Measurements from ENCODE around the gene MRPL52. TPM values are rescaled to one million over a fixed set of nuclear protein-coding genes. Genes with fewer than 3 reads are reported as not detected.

MRPL52 gene
- total and polyA plus RNA-seq, 2 experiments from 2014 or later: 44.3 to 230 TPM

GRCh38 chr14:22865424-22866405 lies 36.0 kb downstream of the MRPL52 start:
- no peak overlapping the region for H2AFZ ChIP-seq
- H3K9me3 ChIP-seq (ENCODE audit: low read depth): no peaks in the 10 kb centered on the region
- no peak overlapping the region for H3K27ac ChIP-seq
- TF ChIP-seq EZH2phosphoT487 (IDR thresholded peaks at IDR 0.05; ENCODE audit: insufficient read depth, low read depth) (no peak), EZH2 (IDR thresholded peaks at IDR 0.05; ENCODE audit: insufficient read depth, poor library complexity, severe bottlenecking) (no peak)
- H3K79me2 ChIP-seq (ENCODE audit: insufficient read depth): no peaks in the 10 kb centered on the region
- WGBS, 2 experiments (ENCODE audit: low coverage in 1 of 2, low lambda C conversion rate in 2 of 2, missing lambda C conversion rate in 2 of 2): 32 to 36% methylated on average over 6 of the region's 6 CpGs
- in situ Hi-C loops (cut with MboI): no loop called here
- no peak for DNase-seq
- no peaks in the 10 kb centered on the region for H3K9me2 ChIP-seq (ENCODE audit: insufficient read depth)
- H4K20me1 ChIP-seq (ENCODE audit: insufficient read depth): no peaks in the 10 kb centered on the region
- H3K36me3 ChIP-seq (ENCODE audit: low read depth): no peaks in the 10 kb centered on the region
- H3K4me1 ChIP-seq (ENCODE audit: insufficient read depth): peaks cover 7% of the 10 kb centered on the region
- H3F3A ChIP-seq (ENCODE audit: insufficient read depth): peaks cover 4% of the 10 kb centered on the region
- H3K4me2 ChIP-seq (ENCODE audit: unreplicated experiment): no peak overlapping the region
- H3K9ac ChIP-seq: no peak overlapping the region
- no peaks in the 10 kb centered on the region for H3K27me3 ChIP-seq (replicated peaks; ENCODE audit: insufficient read depth)
- H3K4me3 ChIP-seq: no peak overlapping the region

DNA sequence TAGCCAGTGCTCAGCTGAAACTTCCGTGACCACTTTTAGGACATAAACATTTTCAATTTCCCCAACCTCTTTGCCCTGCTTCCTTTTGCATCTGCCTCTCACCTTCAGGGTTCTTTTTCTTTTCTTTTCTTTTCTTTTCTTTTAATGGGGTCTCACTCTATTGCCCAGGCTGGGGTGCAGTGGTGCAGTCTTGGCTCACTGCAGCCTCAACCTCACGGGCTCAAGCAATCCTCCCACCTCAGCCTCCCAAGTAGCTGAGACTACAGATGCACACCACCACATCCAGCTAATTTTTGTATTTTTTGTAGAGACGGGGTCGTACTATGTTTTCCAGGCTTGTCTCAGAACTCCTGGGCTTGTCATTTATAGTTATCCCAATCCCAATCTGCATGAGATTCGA lies 37.2 kb downstream of the MRPL52 start:
- 96 to 98% methylated on average over 5 of the region's 5 CpGs for WGBS, 2 experiments (ENCODE audit: low coverage in 1 of 2, low lambda C conversion rate in 2 of 2, missing lambda C conversion rate in 2 of 2)
- H3K4me1 ChIP-seq (ENCODE audit: insufficient read depth): peaks cover 9% of the 10 kb centered on the region
- H3K4me3 ChIP-seq: no peak overlapping the region
- in situ Hi-C loops (cut with MboI): no loop called here
- H4K20me1 ChIP-seq (ENCODE audit: insufficient read depth): no peaks in the 10 kb centered on the region
- no peaks in the 10 kb centered on the region for H3K9me3 ChIP-seq (ENCODE audit: low read depth)
- H3K36me3 ChIP-seq (ENCODE audit: low read depth): no peaks in the 10 kb centered on the region
- H3K79me2 ChIP-seq (ENCODE audit: insufficient read depth): no peaks in the 10 kb centered on the region
- TF ChIP-seq EZH2phosphoT487 (IDR thresholded peaks at IDR 0.05; ENCODE audit: insufficient read depth, low read depth) (no peak), EZH2 (IDR thresholded peaks at IDR 0.05; ENCODE audit: insufficient read depth, poor library complexity, severe bottlenecking) (no peak)
- no peak overlapping the region for H3K4me2 ChIP-seq (ENCODE audit: unreplicated experiment)
- no peak overlapping the region for H2AFZ ChIP-seq
- H3K27ac ChIP-seq: no peak overlapping the region
- H3K27me3 ChIP-seq (replicated peaks; ENCODE audit: insufficient read depth): no peaks in the 10 kb centered on the region
- H3K9me2 ChIP-seq (ENCODE audit: insufficient read depth): no peaks in the 10 kb centered on the region
- no peak overlapping the region for H3K9ac ChIP-seq
- peaks cover 12% of the 10 kb centered on the region for H3F3A ChIP-seq (ENCODE audit: insufficient read depth)
- no peak for DNase-seq

GRCh38 chr14:22870811-22871223 lies 41.1 kb downstream of the MRPL52 start:
- Histone ChIP-seq H3K9ac (peak overlapping the region; percentile 85), H3K4me1 (ENCODE audit: insufficient read depth) (peaks cover 21% of the 10 kb centered on the region), H3K4me3 (peak overlapping the region; percentile 96), H3K27ac (peak overlapping the region; percentile 93), H3F3A (ENCODE audit: insufficient read depth) (peaks cover 15% of the 10 kb centered on the region), H3K4me2 (ENCODE audit: unreplicated experiment) (peak overlapping the region; percentile 88), H3K9me2 (ENCODE audit: insufficient read depth) (no peaks in the 10 kb centered on the region), H2AFZ (peak overlapping the region; percentile 87), H3K36me3 (ENCODE audit: low read depth) (peaks cover 13% of the 10 kb centered on the region; the same call in 1 of the 2 replicates), H4K20me1 (ENCODE audit: insufficient read depth) (no peaks in the 10 kb centered on the region), H3K27me3 (replicated peaks; ENCODE audit: insufficient read depth) (no peaks in the 10 kb centered on the region), H3K79me2 (ENCODE audit: insufficient read depth) (peaks cover 37% of the 10 kb centered on the region), H3K9me3 (ENCODE audit: low read depth) (no peaks in the 10 kb centered on the region)
- DNase-seq: no peak
- WGBS, 2 experiments (ENCODE audit: low coverage in 1 of 2, low lambda C conversion rate in 2 of 2, missing lambda C conversion rate in 2 of 2): 0 to 4% methylated on average over 1 of the region's 1 CpG
- TF ChIP-seq EZH2 (IDR thresholded peaks at IDR 0.05; ENCODE audit: insufficient read depth, poor library complexity, severe bottlenecking) (no peak), EZH2phosphoT487 (IDR thresholded peaks at IDR 0.05; ENCODE audit: insufficient read depth, low read depth) (no peak)
- in situ Hi-C loops (cut with MboI): no loop called here

DNA sequence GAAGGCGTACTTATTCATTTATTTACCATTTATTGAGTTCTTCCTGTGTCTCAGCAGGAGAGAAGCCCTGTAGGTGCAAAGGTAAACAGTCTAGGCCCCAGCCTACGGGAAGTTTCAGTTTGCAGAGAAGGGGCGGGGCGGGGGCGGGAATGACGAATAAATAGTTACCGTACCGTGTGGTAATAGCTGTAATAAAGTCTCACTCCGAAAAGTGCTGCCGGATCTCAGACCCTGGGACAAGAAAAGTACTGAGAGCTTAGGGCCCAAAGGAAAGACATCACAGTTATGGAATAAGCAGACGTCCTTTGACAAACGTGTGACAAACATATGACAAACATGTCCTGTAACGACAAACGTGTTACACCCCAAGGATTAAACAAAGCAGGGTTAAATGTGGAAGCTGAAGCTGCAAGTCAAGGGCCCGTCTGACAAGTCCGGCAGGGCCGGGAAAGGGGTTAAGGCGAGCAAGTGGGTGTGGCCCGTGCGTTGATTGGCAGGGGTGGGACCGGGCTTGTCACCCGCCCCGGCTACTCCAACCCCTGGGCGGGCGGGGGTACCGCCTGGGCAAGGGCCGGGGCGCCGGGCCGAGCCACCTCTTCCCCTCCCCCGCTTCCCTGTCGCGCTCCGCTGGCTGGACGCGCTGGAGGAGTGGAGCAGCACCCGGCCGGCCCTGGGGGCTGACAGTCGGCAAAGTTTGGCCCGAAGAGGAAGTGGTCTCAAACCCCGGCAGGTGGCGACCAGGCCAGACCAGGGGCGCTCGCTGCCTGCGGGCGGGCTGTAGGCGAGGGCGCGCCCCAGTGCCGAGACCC lies 41.7 kb downstream of the MRPL52 start, which contains the start of gene LRP10:
Gene LRP10 (plus strand): TSS at position 517 of the 809 bp plus-strand sequence. CDS start 564 bp downstream, outside the sequence.
- Histone ChIP-seq H3K9me2 (ENCODE audit: insufficient read depth) (no peaks in the 10 kb centered on the region), H3K27ac (peak within 1 kb of the TSS; percentile 93), H3K4me1 (ENCODE audit: insufficient read depth) (peaks cover 21% of the 10 kb centered on the region), H3K4me3 (peak within 1 kb of the TSS; percentile 96), H3K9me3 (ENCODE audit: low read depth) (no peaks in the 10 kb centered on the region), H3K4me2 (ENCODE audit: unreplicated experiment) (peak within 1 kb of the TSS; percentile 88), H2AFZ (peak within 1 kb of the TSS; percentile 87), H3K27me3 (replicated peaks; ENCODE audit: insufficient read depth) (no peaks in the 10 kb centered on the region), H4K20me1 (ENCODE audit: insufficient read depth) (no peaks in the 10 kb centered on the region), H3K79me2 (ENCODE audit: insufficient read depth) (peaks cover 42% of the 10 kb centered on the region), H3K36me3 (ENCODE audit: low read depth) (peaks cover 13% of the 10 kb centered on the region; the same call in 1 of the 2 replicates), H3K9ac (peak within 1 kb of the TSS; percentile 85), H3F3A (ENCODE audit: insufficient read depth) (peaks cover 15% of the 10 kb centered on the region)
- TF ChIP-seq EZH2phosphoT487 (IDR thresholded peaks at IDR 0.05; ENCODE audit: insufficient read depth, low read depth): no peak
- TF ChIP-seq EZH2 (IDR thresholded peaks at IDR 0.05; ENCODE audit: insufficient read depth, poor library complexity, severe bottlenecking): no peak
- in situ Hi-C loops (cut with MboI): no loop called here
- DNase-seq: peak; percentile 89
- whole genome bisulfite sequencing, 2 experiments (ENCODE audit: low coverage in 1 of 2, low lambda C conversion rate in 2 of 2, missing lambda C conversion rate in 2 of 2): 1% methylated on average over 31 to 32 of the region's 50 CpGs

All from GM23248 (cell line).